22Rv1 (cell line): Measurements from ENCODE around the gene RUNX2.

Experiments
- ZFX ChIP-seq: fragments of 450-650 bp; IDR thresholded peaks from 2 replicates; pipeline ENCODE4 v1.6.1; 2017; ENCODE audit warnings: antibody characterized with exemption, borderline replicate concordance
- TF ChIP-seq, protein P1 (sequence below): fragments of 450-650 bp; IDR thresholded peaks from 2 replicates; pipeline ENCODE4 v1.5.1; 2017; ENCODE audit warnings: mild to moderate bottlenecking

DNA sequence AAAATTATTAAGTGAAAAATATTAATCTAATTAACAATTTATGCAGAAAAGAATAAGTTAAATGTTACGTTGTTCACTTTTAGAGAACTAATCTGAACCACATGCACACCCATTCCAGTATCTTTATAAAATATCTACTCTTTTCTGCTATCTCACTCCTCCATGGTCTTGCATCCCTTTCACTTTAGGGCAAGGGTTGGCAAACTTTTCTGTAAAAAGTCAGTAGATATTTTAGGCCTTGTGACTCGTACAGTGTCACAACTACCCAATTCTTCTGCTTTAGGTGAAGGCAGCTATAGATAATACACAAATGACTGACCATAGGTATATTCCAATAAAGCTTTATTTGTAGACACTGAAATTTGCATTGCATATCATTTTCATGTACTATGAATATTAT, 89.3 kb downstream of the RUNX2 start:
- TF ChIP-seq, protein P1, sequence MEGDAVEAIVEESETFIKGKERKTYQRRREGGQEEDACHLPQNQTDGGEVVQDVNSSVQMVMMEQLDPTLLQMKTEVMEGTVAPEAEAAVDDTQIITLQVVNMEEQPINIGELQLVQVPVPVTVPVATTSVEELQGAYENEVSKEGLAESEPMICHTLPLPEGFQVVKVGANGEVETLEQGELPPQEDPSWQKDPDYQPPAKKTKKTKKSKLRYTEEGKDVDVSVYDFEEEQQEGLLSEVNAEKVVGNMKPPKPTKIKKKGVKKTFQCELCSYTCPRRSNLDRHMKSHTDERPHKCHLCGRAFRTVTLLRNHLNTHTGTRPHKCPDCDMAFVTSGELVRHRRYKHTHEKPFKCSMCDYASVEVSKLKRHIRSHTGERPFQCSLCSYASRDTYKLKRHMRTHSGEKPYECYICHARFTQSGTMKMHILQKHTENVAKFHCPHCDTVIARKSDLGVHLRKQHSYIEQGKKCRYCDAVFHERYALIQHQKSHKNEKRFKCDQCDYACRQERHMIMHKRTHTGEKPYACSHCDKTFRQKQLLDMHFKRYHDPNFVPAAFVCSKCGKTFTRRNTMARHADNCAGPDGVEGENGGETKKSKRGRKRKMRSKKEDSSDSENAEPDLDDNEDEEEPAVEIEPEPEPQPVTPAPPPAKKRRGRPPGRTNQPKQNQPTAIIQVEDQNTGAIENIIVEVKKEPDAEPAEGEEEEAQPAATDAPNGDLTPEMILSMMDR = no peak
- TF ChIP-seq ZFX = no peak
